ENCODE data around the gene PCTP. TPM values are rescaled to one million over a fixed set of nuclear protein-coding genes. Genes with fewer than 3 reads are reported as not detected.
A peak's percentile ranks its signal among the peaks of the same experiment; 100 is the strongest.

The PCTP gene
- 1.9 TPM for polyA plus RNA-seq

DNA sequence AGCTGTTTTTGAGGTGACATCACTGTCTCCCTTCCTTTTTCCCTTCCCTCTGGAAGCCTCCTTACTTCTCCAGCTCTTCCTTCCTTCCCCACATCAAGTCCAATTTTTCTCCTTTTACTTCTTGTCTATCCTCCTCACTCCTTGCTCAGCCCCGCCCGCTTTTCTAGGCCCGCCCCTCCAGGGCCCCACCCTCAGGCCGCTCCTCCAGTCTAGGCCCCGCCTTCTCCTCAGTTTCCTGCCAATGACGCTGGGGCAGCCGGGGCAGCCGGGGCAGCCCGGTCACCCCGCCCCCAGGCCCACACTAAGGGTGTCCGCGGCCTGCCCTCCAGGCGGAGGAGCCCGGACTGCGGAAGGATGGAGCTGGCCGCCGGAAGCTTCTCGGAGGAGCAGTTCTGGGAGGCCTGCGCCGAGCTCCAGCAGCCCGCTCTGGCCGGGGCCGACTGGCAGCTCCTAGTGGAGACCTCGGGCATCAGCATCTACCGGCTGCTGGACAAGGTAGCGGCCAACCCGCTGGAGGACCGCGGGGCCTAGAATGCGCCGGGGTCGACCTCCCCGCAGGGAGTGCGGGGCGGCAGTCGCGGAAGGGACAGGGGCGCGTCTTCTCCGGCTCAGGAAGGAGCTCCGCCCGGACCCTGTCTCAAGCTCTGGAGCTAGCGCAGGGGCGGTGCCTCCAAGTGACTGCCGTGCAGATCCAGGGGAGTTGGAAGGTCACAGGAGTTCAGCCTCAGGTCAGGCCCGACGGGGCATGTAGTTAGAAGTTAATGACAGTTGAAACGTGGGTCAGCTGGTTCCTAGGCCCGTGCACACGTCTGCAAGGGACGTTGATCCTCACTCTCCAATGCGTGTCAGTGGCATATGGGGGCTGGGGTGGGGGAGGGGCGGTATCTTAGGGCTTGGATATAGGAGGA is at the start of gene PCTP:
TSS of gene PCTP (plus strand) at position 302 of the 908 bp plus-strand sequence. CDS start at position 355, 53 bp downstream.
- peak within 1 kb of the TSS in 1 of 3 donors; percentile 63 for H3K27ac Mint-ChIP-seq
- peaks cover 2% of the 10 kb centered on the region for H3K36me3 Mint-ChIP-seq
- no peaks in the 10 kb centered on the region for H3K9me3 Mint-ChIP-seq
- H3K4me1 Mint-ChIP-seq = peaks cover 7 to 13% (median 9%) of the 10 kb centered on the region in 3 donors
- H3K27me3 Mint-ChIP-seq = peaks cover 2% of the 10 kb centered on the region
- H3K4me3 Mint-ChIP-seq = peak within 1 kb of the TSS; percentile 79 to 95 (median 88)

DNA sequence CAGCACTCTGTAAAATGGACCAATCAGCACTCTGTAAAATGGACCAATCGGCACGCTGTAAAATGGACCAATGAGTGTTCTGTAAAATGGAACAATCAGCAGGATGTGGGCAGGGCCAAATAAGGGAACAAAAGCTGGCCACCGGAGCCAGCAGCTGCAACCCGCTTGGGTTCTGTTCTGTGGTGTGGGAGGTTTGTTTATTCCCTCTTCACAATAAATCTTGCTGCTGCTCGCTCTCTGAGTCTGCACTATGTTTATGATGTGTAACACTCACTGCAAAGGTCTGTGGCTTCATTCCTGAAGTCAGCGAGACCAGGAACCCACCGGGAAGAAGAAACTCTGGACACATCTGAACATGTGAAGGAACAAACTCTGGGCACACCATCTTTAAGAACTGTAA is 48.7 kb upstream of the PCTP start:
- Mint-ChIP-seq H3K27me3 (peaks cover 25% of the 10 kb centered on the region), H3K36me3 (no peaks in the 10 kb centered on the region), H3K4me1 (peaks cover 0 to 2% (median 0%) of the 10 kb centered on the region in 3 donors), H3K4me3 (no peak overlapping the region), H3K9me3 (peaks cover 0 to 12% (median 10%) of the 10 kb centered on the region in 3 donors), H3K27ac (no peak overlapping the region)

DNA sequence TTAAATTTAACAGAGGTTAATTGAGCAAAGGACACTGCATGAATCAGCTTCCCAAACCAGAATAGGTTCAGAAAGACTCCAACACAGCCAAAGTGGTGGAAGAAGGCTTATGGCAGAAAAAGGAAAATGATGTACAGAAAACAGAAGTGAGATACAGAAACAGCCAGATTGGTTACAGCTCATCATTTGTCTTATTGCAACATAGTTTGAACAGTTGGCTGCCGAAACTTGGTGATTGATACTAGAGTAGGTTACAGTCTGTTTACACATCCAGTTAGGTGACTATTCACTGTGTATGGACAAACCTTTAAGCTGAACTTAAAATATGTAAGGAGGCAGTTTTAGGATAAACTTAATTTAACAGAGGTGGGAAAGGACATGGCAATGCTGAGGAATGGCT is 46.5 kb upstream of the PCTP start:
- Mint-ChIP-seq H3K36me3 (no peaks in the 10 kb centered on the region), H3K9me3 (peaks cover 0 to 12% (median 10%) of the 10 kb centered on the region in 3 donors), H3K27ac (no peak overlapping the region), H3K4me3 (no peak overlapping the region), H3K27me3 (peaks cover 19% of the 10 kb centered on the region), H3K4me1 (peaks cover 0 to 5% (median 2%) of the 10 kb centered on the region in 3 donors)

DNA sequence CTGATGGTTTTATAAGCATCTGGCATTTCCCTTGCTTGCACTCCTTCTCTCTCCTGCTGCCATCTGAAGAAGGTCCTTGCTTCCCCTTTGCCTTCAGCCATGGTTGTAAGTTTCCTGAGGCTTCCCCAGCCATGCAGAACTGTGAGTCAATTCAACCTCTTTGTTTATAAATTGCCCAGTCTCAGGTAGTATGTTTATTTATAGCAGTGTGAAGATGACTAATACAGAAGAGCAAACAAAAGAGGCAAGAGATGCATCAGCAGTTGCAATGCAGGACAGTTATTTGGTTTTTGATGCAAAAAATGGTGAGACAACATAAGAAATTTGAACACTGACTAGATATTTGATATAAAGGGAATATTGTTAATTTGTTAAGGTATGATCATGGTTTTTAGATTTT is 45.0 kb upstream of the PCTP start:
- Mint-ChIP-seq H3K4me1 (peaks cover 0 to 5% (median 2%) of the 10 kb centered on the region in 3 donors), H3K27me3 (peaks cover 20% of the 10 kb centered on the region), H3K27ac (no peak overlapping the region), H3K9me3 (peaks cover 0 to 12% (median 10%) of the 10 kb centered on the region in 3 donors), H3K36me3 (no peaks in the 10 kb centered on the region), H3K4me3 (no peak overlapping the region)

DNA sequence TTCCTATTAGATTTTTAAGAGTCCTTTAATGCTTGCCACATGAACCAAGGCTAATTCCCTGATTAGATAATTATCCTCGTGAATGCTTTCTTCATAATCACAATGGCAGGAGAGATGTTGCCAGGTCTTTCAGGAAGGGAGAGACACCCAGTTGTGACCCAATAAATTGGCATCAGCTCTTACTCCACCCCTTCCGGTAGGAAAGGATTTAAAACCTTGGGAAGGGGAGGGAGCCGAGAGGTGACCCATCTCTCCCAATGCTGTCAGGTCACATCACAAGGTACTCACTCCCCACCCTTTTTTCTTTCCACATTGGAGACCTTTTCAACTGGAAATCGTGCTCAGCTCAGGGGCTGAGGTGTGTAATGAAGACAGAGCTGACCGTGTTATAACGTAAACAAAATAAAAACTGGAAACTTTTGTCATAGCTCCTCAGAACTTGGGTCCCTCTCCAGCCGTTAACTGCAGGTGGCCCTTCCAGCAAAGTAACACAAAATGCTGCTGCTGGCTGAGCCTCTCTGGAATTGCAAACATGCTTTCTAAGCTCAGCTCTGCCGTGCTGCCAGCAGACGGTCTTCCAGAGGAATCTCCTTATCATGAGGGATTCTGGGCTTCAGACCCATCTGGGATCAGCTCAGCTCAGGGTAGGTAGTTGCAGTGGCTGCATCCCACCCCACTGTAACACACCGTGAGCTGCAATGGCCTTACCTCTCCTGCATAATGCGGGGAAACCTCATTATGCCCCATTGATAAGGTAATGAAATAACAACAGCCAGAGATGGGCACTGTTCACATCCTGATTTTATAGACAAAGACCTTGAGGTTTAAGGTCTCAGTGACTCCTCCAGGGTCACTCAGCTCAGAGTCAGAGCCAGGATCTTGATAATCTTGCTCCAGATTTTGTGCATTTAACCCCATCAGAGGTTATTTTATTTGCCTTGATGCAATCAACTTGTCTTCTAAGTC is 43.8 kb upstream of the PCTP start:
- peaks cover 0 to 7% (median 7%) of the 10 kb centered on the region in 3 donors for H3K9me3 Mint-ChIP-seq
- no peaks in the 10 kb centered on the region for H3K36me3 Mint-ChIP-seq
- H3K27me3 Mint-ChIP-seq = peaks cover 14% of the 10 kb centered on the region
- peaks cover 0 to 5% (median 2%) of the 10 kb centered on the region in 3 donors for H3K4me1 Mint-ChIP-seq
- no peak overlapping the region for H3K4me3 Mint-ChIP-seq
- no peak overlapping the region for H3K27ac Mint-ChIP-seq

DNA sequence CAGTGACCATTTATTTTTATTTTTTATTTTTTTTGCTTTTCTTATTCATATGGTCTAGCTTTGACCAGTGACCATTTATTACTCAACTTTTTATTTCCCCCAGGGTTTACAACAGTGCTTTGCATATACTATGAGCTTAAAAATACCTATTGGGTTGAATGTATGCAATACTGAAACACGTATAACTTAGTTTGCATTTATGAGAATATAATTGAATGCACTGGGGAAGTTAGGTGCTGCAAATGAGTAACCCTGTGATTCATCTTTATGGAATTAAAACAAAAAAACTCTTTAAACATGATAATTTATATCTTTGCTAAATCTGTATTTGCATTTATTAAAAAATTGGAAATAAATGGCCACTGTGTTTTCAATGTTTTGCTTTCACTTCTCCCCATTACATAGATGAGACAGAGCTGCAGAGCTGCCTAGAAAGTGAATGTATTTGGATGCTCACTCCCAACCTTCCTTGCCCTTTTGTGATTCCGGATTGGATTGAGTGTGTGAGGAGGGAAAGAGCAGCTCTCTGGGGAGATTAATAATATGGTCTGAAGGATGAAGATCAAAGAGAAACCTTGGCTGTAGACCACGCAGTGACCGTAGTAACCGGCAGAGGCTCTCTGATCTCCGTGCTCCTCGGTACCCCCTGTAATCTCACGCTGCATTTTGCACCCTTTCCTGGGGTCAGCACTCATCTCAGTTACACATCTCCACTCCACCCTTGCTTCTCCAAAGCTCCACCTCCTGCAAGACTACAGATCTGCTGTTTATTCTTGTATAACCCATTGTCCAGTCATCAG is 42.5 kb upstream of the PCTP start:
- no peaks in the 10 kb centered on the region for H3K36me3 Mint-ChIP-seq
- no peak overlapping the region for H3K27ac Mint-ChIP-seq
- H3K27me3 Mint-ChIP-seq = peaks cover 12% of the 10 kb centered on the region
- H3K4me3 Mint-ChIP-seq = no peak overlapping the region
- H3K9me3 Mint-ChIP-seq = peaks cover 0 to 5% (median 1%) of the 10 kb centered on the region in 3 donors
- H3K4me1 Mint-ChIP-seq = peaks cover 0 to 5% (median 2%) of the 10 kb centered on the region in 3 donors

DNA sequence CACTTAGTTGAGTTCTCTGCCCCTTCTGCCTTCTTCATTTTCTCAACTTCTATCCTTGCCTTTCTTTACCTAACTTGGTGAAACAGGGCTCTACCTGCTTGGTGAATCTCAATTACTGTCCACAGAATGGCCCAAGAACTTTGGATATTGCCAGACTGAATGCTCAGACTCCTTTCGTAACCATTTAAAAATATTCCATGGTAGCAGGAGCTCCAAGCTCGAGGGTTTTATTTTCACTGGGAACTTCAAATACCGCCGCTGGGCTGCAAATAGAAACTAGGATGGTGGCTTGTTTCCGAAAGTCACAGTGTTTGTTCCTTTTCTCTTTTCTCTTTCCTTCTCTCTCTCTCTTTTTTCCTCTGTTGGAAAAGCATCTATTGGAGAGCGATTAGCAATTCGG is 41.4 kb upstream of the PCTP start:
- Mint-ChIP-seq H3K4me1 (peaks cover 0 to 5% (median 2%) of the 10 kb centered on the region in 3 donors), H3K4me3 (peak overlapping the region in 1 of 4 donors; percentile 38), H3K36me3 (no peaks in the 10 kb centered on the region), H3K9me3 (peaks cover 0 to 5% (median 0%) of the 10 kb centered on the region in 3 donors), H3K27ac (no peak overlapping the region), H3K27me3 (peaks cover 8% of the 10 kb centered on the region)

DNA sequence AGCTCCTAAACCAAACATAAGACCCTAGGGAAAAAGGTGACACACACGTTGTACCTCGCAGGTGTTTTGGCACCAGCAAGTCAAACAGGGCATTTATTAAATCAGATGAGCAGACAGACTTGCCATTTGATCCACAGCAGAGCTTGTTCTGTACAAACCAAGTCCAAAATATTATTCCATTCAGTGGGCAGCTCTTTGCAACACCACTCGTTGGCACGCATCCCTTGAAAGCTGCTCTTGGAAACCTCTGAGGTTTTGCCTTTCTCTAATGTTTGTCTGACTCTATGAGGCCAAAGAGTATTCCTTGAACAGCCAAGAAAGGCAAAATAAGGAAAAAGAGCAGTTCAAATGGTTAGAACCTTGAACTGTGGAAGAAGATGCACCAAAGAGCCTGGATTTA is 40.9 kb upstream of the PCTP start:
- H3K27me3 Mint-ChIP-seq = peaks cover 8% of the 10 kb centered on the region
- H3K27ac Mint-ChIP-seq = no peak overlapping the region
- H3K4me1 Mint-ChIP-seq = peaks cover 0 to 5% (median 2%) of the 10 kb centered on the region in 3 donors
- H3K4me3 Mint-ChIP-seq = no peak overlapping the region
- peaks cover 0 to 5% (median 0%) of the 10 kb centered on the region in 3 donors for H3K9me3 Mint-ChIP-seq
- H3K36me3 Mint-ChIP-seq = no peaks in the 10 kb centered on the region

DNA sequence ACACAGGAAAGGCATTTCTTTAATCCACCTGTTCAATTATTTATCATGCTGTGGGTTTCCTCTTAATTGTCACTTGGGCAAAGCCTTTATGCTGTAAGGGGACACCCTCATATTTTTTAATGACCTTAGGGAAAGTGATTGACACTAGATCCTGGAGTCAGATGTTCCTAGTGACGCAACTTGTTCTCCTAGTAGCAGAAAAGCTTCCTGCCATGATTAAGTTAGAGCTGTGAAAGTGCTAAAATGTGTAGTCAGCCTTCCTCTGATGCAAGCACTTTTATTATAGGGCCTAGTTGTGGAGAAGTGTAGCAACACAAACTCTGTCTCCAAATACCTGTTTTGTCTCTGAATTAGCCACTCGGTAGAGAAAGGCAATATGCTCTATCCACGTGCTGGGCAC is 40.4 kb upstream of the PCTP start:
- no peak overlapping the region for H3K4me3 Mint-ChIP-seq
- H3K4me1 Mint-ChIP-seq = peaks cover 0 to 5% (median 2%) of the 10 kb centered on the region in 3 donors
- H3K27me3 Mint-ChIP-seq = peaks cover 8% of the 10 kb centered on the region

DNA sequence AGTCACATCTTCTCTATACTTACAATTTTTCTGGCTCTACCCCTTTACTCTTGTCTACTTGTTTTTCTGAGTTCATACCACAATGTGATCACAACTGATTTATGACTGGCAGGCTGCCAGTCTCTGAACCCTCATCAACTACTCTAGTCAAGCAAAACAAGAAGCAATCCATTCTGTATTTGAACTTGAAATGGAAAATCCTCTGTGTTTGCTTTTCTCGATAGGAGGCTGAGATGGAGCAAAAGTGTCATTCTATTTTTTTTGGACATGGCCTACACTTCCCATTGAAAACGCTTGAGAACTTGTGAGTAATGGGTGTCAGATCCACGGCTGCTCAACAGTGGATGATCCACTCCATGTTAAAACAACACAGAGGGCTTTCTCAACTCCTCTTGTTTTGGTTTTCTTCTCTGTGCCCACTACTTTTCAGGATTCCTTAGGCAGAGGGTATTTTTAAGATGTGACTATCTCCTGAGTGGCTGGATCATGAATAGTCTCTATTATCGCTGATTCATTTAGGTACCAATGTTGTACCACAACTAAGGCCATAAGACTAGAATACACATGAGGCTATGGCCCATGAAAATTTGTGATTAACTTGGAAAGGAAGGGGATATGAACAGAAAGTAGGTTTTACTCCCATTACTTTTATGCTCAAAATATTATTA is 39.9 kb upstream of the PCTP start:
- H3K27me3 Mint-ChIP-seq = peaks cover 7% of the 10 kb centered on the region
- H3K27ac Mint-ChIP-seq = no peak overlapping the region

More for the DNA sequence above, 40.4 kb upstream of the PCTP start:
- no peak overlapping the region for H3K27ac Mint-ChIP-seq
- H3K9me3 Mint-ChIP-seq = peaks cover 0 to 5% (median 0%) of the 10 kb centered on the region in 3 donors
- no peaks in the 10 kb centered on the region for H3K36me3 Mint-ChIP-seq

DNA sequence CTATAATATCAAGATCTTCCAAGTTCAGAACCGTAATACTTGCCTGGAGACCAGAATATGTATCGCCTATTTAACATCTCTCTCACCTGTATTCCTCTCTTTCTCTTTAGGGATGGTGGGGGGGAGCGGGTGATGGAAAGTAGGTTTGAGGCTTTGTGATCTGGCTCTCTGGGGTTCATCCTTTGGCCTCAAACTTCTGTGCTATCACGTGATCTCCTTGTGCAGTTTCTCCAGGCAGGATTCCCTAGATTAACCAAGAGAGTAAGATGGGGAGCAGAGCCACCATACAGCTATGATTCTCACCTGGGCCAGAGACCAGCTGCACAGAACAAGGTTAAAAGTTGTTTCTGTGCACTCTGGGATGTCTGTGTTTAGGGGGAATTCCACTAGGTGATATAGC is 33.4 kb upstream of the PCTP start:
- Mint-ChIP-seq H3K4me1 (no peaks in the 10 kb centered on the region), H3K36me3 (no peaks in the 10 kb centered on the region), H3K4me3 (no peak overlapping the region)

More for the DNA sequence above, 39.9 kb upstream of the PCTP start:
- Mint-ChIP-seq H3K36me3 (no peaks in the 10 kb centered on the region), H3K4me1 (peaks cover 0 to 5% (median 0%) of the 10 kb centered on the region in 3 donors), H3K9me3 (peaks cover 0 to 5% (median 0%) of the 10 kb centered on the region in 3 donors), H3K4me3 (no peak overlapping the region)

DNA sequence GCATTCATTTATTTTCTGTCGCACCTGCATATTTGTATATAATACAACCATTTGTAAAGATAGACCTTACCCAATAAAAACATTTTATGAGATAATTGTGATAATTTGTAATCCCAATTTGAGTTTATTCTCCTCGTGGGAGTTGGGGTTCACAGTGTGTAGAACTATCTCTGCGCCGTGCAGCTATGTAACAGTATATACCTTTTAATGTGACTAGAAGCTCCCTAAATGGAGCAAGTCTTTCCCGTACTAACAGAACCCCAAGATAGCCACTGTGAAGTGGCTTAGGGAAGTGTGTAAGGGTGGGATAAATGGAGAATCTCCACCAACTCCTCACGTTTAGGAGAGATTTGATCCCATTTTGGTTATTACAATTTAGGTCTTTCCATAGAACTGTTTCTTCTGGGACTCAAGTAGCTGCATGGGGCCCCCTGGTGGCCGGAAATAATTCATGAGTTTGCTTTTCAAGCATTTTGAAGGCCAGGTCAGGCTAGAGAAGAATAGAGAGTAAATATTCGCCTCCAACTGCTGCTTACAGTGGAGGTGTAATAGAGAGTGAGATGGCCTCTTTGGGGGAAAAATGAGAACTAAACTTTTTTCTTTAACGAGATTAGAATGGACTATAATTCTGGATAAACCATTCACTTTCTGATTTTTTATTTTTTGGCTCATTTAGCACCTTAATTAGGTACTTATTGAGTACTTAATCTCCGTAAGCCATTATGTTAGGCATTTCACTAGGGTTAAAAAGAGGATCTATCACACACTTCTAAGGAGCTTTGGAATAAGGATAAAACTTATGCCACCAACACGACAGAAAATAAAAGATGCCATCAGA is 32.7 kb upstream of the PCTP start:
- Mint-ChIP-seq H3K9me3 (no peaks in the 10 kb centered on the region), H3K27me3 (peaks cover 16% of the 10 kb centered on the region), H3K36me3 (no peaks in the 10 kb centered on the region), H3K4me1 (peaks cover 0 to 4% (median 4%) of the 10 kb centered on the region in 3 donors), H3K4me3 (no peak overlapping the region), H3K27ac (no peak overlapping the region)

More for the DNA sequence above, 33.4 kb upstream of the PCTP start:
- Mint-ChIP-seq H3K27me3 (peaks cover 11% of the 10 kb centered on the region), H3K9me3 (peaks cover 0 to 5% (median 0%) of the 10 kb centered on the region in 3 donors), H3K27ac (no peak overlapping the region)

All from IgD-negative memory B cell (primary cell).